ENCODE data around the gene PADI1.

DNA sequence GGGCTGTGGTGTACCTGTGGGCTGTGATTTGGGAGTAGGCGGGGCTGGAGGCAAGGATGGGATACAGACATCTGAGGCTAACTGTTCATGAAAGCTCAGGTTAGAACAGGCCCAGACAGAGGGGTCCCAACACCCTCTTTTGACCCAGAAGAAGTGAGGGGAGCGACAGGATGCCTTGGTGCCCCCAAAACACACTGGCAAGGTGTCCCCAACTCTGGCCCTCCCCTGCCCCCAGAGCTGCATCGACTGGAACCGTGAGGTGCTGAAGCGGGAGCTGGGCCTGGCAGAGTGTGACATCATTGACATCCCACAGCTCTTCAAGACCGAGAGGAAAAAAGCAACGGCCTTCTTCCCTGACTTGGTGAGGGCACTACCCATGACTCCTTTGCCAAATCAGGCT, 75.5 kb downstream of the PADI1 start:
- TF ChIP-seq EP300 (IDR thresholded peaks at IDR 0.05), result no peak
- TF ChIP-seq, protein P1, sequence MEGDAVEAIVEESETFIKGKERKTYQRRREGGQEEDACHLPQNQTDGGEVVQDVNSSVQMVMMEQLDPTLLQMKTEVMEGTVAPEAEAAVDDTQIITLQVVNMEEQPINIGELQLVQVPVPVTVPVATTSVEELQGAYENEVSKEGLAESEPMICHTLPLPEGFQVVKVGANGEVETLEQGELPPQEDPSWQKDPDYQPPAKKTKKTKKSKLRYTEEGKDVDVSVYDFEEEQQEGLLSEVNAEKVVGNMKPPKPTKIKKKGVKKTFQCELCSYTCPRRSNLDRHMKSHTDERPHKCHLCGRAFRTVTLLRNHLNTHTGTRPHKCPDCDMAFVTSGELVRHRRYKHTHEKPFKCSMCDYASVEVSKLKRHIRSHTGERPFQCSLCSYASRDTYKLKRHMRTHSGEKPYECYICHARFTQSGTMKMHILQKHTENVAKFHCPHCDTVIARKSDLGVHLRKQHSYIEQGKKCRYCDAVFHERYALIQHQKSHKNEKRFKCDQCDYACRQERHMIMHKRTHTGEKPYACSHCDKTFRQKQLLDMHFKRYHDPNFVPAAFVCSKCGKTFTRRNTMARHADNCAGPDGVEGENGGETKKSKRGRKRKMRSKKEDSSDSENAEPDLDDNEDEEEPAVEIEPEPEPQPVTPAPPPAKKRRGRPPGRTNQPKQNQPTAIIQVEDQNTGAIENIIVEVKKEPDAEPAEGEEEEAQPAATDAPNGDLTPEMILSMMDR (IDR thresholded peaks at IDR 0.05), result no peak
- no peak for TF ChIP-seq POLR2A (IDR thresholded peaks at IDR 0.05; ENCODE audit: low read depth)
- TF ChIP-seq POLR2AphosphoS5 (IDR thresholded peaks at IDR 0.05), result no peak
